Lung (tissue), 12 donors: ENCODE data around the gene RIPK3. TPM values are rescaled to one million over a fixed set of nuclear protein-coding genes. Genes with fewer than 3 reads are reported as not detected.

Experiments
- ATAC-seq: fragments of 200-7000 bp; cut with Tn5 transposase; one replicate; pipeline ENCODE4 v1.9.1; 2020; ENCODE audit warnings: moderate number of reproducible peaks; ENCODE audit not compliant: insufficient read depth, low FRiP score
- DNase-seq, 3 donors: peaks; one replicate each; pipeline ENCODE4 v3.0.0-alpha.2; 2013 to 2017
- H3K27ac ChIP-seq, 2 donors: one replicate each; pipeline ENCODE4 v1.5.1; 2013; ENCODE audit warnings: mild to moderate bottlenecking in 2 of 2, moderate library complexity in 2 of 2, control low read depth in 1 of 2, inconsistent platforms in 1 of 2, low read depth in 1 of 2, low read length in 1 of 2
- H3K27me3 ChIP-seq, 3 donors: one replicate each; pipeline ENCODE4 v1.5.1; 2013; ENCODE audit warnings: low read length in 2 of 3; ENCODE audit not compliant: control insufficient read depth in 3 of 3, insufficient read depth in 3 of 3
- H3K36me3 ChIP-seq, 4 donors: one replicate each; pipeline ENCODE4 v1.5.1; 2013; ENCODE audit warnings: low read length in 4 of 4, mild to moderate bottlenecking in 1 of 4, moderate library complexity in 1 of 4; ENCODE audit not compliant: control insufficient read depth in 4 of 4, insufficient read depth in 4 of 4
- H3K4me1 ChIP-seq, 5 donors: one replicate each; pipeline ENCODE4 v1.5.1; 2013; ENCODE audit warnings: low read length in 5 of 5, mild to moderate bottlenecking in 2 of 5, moderate library complexity in 1 of 5; ENCODE audit not compliant: control insufficient read depth in 5 of 5, insufficient read depth in 5 of 5
- H3K4me3 ChIP-seq: one replicate; pipeline ENCODE4 v1.5.1; 2013; ENCODE audit warnings: mild to moderate bottlenecking, control low read depth, moderate library complexity
- H3K9ac ChIP-seq, 2 donors: one replicate each; pipeline ENCODE4 v1.5.1; 2013; ENCODE audit warnings: low read length in 2 of 2, control low read depth in 1 of 2; ENCODE audit not compliant: insufficient read depth in 1 of 2
- H3K9me3 ChIP-seq, 4 donors: one replicate each; pipeline ENCODE4 v1.5.1; 2013; ENCODE audit warnings: low read length in 3 of 4, mild to moderate bottlenecking in 1 of 4, moderate library complexity in 1 of 4; ENCODE audit not compliant: control insufficient read depth in 4 of 4, insufficient read depth in 3 of 4
- CTCF ChIP-seq: IDR thresholded peaks from 2 replicates; pipeline ENCODE4 v1.5.1; 2012; ENCODE audit warnings: mild to moderate bottlenecking; ENCODE audit errors: control extremely low read depth, extremely low read depth
- WGBS, 2 donors: extraction: QIAGEN DNeasy Blood & Tissue Kit; methylation state at CpG; one replicate each; pipeline ENCODE4 v1.1.7; 2013; 5-methylcytosine and 5-hydroxymethylcytosine counted together
- polyA plus RNA-seq, 2 donors: library from polyadenylated mRNA; stranded (reverse); fragments of 200-250 nt; gene quantifications; one replicate each; pipeline ENCODE4 v1.2.1, GENCODE V29; 2013
- total RNA-seq, 2 donors: library from RNA; depleted of rRNA in 1 of 2; stranded (reverse); fragments of >200 nt in 1 of 2; gene quantifications; one replicate each; pipeline ENCODE4 v1.2.1, GENCODE V29; 2014 to 2021
- donor health status: control.
- donor health status: control.
- donor health status: Bipolar disorder and iron deficiency.
- donor health status: healthy.
- donor health status: DM: yes; HTN: yes; CAD: no.

The RIPK3 gene
- total and polyA plus RNA-seq, 4 donors, result 6.4 to 26.0 (median 18.2) TPM

DNA sequence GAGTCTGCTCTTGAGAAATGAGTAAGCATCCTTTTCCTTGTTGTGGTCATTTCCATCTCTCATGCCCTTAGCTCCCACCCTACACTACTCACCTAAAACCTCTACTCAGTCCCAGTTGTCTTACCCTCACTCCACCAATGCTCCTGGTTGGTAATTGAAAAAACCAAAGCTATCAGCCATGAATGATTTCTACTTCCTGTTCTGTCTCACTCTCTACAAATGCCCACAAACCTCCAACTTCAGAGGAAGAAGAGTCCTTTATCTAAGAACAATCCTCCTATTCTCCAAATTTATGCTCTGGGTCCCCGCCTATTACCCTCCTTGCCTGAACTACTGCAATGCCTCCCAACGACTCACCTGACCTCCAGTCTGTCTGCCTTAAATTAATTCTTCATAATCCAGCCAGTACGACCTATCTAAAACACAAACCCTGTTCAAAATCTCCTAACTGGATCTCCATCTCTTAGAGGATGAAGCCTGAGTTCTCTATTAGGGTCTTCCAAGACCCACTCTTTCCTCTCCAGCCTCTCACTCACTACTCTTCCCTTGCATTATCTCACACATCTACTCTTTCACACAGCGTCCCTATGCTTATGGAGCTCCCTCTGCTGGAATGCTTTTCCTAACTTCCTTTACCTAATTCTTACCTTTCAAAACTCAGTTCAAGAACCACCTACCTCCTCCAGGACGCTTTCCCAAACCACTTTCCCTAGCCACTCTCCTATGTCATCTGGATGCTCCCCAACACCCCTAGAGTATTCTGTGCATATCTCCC is 42.4 kb downstream of the RIPK3 start:
- WGBS, 2 donors, result 46 to 49% methylated on average over 5 of the region's 5 CpGs
- TF ChIP-seq CTCF, result peak; percentile 7
- Histone ChIP-seq H3K9me3 (no peaks in the 10 kb centered on the region), H3K27ac (peak overlapping the region in 1 of 2 donors; percentile 28), H3K27me3 (no peaks in the 10 kb centered on the region), H3K4me3 (no peak overlapping the region), H3K9ac (no peak overlapping the region), H3K4me1 (peaks cover 2 to 19% (median 13%) of the 10 kb centered on the region in 5 donors), H3K36me3 (peaks cover 0 to 22% (median 16%) of the 10 kb centered on the region in 4 donors)
- ATAC-seq (no peak), DNase-seq (no peak)

DNA sequence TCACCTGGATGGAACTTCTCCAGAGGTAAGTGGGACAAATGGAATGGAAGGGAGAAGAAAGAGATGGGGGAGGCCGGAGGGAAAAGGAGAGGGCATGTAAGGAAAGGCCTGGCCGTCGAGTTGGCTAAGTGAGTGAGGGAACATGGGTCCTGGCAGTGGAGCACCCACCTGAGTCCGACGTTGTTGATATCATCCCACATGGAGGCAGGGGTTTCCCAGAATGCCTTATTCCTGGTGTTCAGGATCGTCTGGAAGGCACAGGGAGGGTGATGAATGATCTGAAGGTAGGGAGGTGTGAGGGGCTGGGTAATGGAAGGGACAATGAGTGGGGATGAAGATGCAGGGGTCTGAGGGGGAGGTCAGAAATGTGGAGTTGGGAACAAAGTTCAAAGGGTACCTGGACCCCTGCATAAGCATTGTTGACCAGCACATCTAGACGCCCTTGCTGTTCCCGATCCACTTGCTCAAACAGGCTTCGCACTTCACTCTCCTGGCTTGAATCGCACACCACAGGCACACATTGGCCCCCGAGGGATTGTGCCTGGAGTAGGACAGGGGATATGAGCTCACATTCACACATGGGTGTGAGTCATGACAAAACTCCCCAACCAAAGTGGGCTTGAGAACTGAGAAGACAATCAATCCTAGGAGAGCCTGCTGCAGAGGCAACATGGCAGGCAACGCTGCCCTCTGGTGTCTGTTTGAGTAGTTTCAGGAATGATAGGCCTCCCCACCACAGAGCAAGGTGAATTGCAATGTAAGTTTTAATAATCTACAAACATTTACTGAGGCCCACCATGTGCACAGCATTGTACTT is 43.2 kb downstream of the RIPK3 start:
- Histone ChIP-seq H3K27ac (peak overlapping the region in 1 of 2 donors; percentile 57), H3K9me3 (no peaks in the 10 kb centered on the region), H3K27me3 (no peaks in the 10 kb centered on the region), H3K4me1 (peaks cover 2 to 19% (median 13%) of the 10 kb centered on the region in 5 donors), H3K4me3 (no peak overlapping the region), H3K9ac (no peak overlapping the region), H3K36me3 (peaks cover 0 to 21% (median 16%) of the 10 kb centered on the region in 4 donors)
- peak; percentile 67 for TF ChIP-seq CTCF
- ATAC-seq (peak; percentile 56), DNase-seq (peak; percentile 67 to 77 (median 71))
- 68 to 76% methylated on average over 12 of the region's 12 CpGs for WGBS, 2 donors

DNA sequence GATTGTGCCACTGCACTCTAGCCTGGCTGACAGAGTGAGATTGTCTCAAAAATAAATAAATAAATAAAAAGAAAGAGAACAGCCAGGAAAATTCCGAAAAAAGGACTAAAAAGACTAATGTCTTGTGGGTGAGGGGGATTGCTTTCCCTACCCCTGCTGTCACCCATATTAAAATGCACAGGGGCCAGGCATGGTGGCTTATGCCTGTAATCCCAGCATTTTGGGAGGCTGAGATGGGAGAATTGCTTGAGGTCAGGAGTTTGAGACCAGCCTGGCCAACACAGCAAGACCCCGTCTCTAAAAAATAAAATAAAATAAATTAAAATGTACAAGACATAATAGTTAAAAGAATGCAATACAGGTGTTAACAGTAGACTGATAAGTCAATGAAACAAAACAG is 46.3 kb downstream of the RIPK3 start:
- 93 to 98% methylated on average over 2 of the region's 2 CpGs for WGBS, 2 donors
- TF ChIP-seq CTCF, result no peak
- no peaks in the 10 kb centered on the region for H3K9me3 ChIP-seq
- no peaks in the 10 kb centered on the region for H3K27me3 ChIP-seq
- no peak for DNase-seq
- no peak for ATAC-seq
- no peak overlapping the region for H3K9ac ChIP-seq
- H3K4me3 ChIP-seq, result no peak overlapping the region
- H3K36me3 ChIP-seq, result peaks cover 7 to 32% (median 30%) of the 10 kb centered on the region in 4 donors
- peaks cover 0 to 2% (median 0%) of the 10 kb centered on the region in 5 donors for H3K4me1 ChIP-seq
- H3K27ac ChIP-seq, result no peak overlapping the region
